ENCODE data around the gene HUNK. TPM values are rescaled to one million over a fixed set of nuclear protein-coding genes. Genes with fewer than 3 reads are reported as not detected.
A peak's percentile ranks its signal among the peaks of the same experiment; 100 is the strongest.
"Not testable (repeated sequence)": the region's sequence is repeated elsewhere in the genome, so short reads cannot be mapped to it uniquely, and the experiment has no call there.

The HUNK gene
- total RNA-seq, 1 experiment from 2014 or later, result not detected

DNA sequence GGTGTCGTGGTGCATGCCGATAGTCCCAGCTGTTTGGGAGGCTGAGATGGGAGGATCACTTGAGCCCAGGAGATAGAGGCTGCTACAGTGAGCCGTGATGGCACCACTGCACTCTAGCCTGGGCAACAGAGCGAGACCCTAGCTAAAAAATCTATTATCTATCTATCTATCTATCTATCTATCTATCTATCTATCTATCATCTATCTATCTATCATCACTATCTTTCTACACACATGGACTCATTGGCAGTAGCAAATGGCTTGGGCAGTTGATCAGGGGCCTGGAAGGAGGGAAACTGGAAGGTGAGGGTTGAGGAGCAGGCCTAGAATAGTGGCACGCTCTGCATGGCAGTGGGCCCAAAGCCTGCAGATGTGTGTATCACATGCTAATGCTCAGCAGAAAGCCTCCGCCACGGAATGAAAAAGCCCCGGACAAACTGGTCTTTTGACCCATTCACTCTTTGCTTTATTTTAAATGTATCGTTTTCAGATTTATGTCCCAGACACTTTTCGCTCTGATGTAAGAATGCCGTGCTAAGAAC lies 7.3 kb upstream of the HUNK start:
- Mint-ChIP-seq H3K27ac (ENCODE audit: low read depth, unreplicated experiment) (no peak overlapping the region), H3K4me3 (ENCODE audit: unreplicated experiment) (no peak overlapping the region), H3K27me3 (ENCODE audit: insufficient read depth, unreplicated experiment) (peaks cover 18% of the 10 kb centered on the region), H3K4me1 (ENCODE audit: insufficient read depth, unreplicated experiment) (no peaks in the 10 kb centered on the region), H3K36me3 (ENCODE audit: insufficient read depth, unreplicated experiment) (peaks cover 5% of the 10 kb centered on the region), H3K9me3 (ENCODE audit: unreplicated experiment) (no peaks in the 10 kb centered on the region)
- POLR2A ChIA-PET, result interaction anchor here (1.4 kb wide), 1 partner anchor 69 kb away, joined by 5 read pairs; no protein-coding TSS in a partner anchor
- intact Hi-C loops (cut with micrococcal nuclease), result no loop called here
- no peak for DNase-seq (ENCODE audit: unreplicated experiment)
- TF ChIP-seq, protein P1, sequence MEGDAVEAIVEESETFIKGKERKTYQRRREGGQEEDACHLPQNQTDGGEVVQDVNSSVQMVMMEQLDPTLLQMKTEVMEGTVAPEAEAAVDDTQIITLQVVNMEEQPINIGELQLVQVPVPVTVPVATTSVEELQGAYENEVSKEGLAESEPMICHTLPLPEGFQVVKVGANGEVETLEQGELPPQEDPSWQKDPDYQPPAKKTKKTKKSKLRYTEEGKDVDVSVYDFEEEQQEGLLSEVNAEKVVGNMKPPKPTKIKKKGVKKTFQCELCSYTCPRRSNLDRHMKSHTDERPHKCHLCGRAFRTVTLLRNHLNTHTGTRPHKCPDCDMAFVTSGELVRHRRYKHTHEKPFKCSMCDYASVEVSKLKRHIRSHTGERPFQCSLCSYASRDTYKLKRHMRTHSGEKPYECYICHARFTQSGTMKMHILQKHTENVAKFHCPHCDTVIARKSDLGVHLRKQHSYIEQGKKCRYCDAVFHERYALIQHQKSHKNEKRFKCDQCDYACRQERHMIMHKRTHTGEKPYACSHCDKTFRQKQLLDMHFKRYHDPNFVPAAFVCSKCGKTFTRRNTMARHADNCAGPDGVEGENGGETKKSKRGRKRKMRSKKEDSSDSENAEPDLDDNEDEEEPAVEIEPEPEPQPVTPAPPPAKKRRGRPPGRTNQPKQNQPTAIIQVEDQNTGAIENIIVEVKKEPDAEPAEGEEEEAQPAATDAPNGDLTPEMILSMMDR (IDR thresholded peaks at IDR 0.05; ENCODE audit: unreplicated experiment), result no peak
- CTCF ChIA-PET, result interaction anchor here (0.6 to 5.3 kb wide), 27 partner anchors 9 to 743 kb away, joined by 3 to 84 read pairs (median 4); no protein-coding TSS in a partner anchor
- BruUV-seq (replicated peaks), result no TSS peak

DNA sequence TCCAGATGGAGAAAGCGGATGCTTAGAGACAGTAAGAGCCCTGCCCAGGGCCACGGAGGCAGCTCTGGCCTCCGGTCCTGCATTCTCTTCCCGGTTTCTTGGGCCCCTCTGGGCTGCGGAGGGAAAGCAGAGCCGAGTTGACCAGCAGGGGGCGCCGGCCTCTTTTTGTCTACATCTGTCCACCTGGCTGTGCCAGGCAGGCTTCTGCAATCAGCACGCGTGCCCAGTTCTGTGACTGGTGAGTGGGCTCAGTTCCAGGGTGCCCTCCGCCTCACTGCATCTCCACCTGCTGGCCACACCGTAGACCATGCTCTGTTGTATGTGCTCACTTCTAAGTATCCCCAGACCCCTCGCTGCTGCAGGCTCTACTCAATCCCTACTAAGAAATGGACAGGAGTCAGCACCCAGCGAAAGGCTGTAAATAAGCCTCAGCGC lies 6.7 kb upstream of the HUNK start:
- DNase-seq (ENCODE audit: unreplicated experiment), result peak; percentile 81
- no peak overlapping the region for H3K27ac Mint-ChIP-seq (ENCODE audit: low read depth, unreplicated experiment)
- ChIA-PET POLR2A (no interaction called here), CTCF (interaction anchor here (0.6 to 5.3 kb wide), 32 partner anchors 10 to 743 kb away, joined by 3 to 84 read pairs (median 4); no protein-coding TSS in a partner anchor)
- intact Hi-C loops (cut with micrococcal nuclease), result loop anchor here (1.0 kb wide), 2 partner anchors 80 to 392 kb away; no protein-coding TSS in a partner anchor
- peaks cover 16% of the 10 kb centered on the region for H3K27me3 Mint-ChIP-seq (ENCODE audit: insufficient read depth, unreplicated experiment)
- BruUV-seq (replicated peaks), result no TSS peak
- no peaks in the 10 kb centered on the region for H3K4me1 Mint-ChIP-seq (ENCODE audit: insufficient read depth, unreplicated experiment)
- H3K4me3 Mint-ChIP-seq (ENCODE audit: unreplicated experiment), result no peak overlapping the region
- TF ChIP-seq, protein P1 (IDR thresholded peaks at IDR 0.05; ENCODE audit: unreplicated experiment), result peak; percentile 81
- peaks cover 5% of the 10 kb centered on the region for H3K36me3 Mint-ChIP-seq (ENCODE audit: insufficient read depth, unreplicated experiment)
- H3K9me3 Mint-ChIP-seq (ENCODE audit: unreplicated experiment), result no peaks in the 10 kb centered on the region

DNA sequence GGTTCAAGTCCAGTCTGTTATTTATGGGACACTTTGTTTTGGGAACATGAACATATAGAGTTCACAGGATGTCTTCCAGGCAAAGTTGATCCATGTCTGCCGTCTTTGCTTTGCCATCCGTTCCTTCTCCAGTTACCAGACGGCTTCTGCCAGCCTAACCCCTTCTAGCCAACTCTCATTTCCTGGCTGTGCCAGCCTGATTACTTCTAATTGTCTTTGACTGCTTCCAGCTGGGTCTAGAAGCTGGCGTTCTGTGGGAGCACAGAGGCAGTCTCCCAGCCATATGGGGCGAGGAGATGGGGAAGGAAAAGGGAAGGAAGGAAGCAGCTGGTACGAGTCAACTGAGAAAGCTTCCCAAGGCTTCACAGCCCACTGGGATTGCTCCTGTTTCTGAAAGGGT lies 3.1 kb upstream of the HUNK start:
- H3K4me1 Mint-ChIP-seq (ENCODE audit: insufficient read depth, unreplicated experiment), result no peaks in the 10 kb centered on the region
- POLR2A ChIA-PET, result interaction anchor here (1.3 kb wide), 1 partner anchor 387 kb away, joined by 3 read pairs; no protein-coding TSS in a partner anchor
- TF ChIP-seq, protein P1 (IDR thresholded peaks at IDR 0.05; ENCODE audit: unreplicated experiment), result no peak

DNA sequence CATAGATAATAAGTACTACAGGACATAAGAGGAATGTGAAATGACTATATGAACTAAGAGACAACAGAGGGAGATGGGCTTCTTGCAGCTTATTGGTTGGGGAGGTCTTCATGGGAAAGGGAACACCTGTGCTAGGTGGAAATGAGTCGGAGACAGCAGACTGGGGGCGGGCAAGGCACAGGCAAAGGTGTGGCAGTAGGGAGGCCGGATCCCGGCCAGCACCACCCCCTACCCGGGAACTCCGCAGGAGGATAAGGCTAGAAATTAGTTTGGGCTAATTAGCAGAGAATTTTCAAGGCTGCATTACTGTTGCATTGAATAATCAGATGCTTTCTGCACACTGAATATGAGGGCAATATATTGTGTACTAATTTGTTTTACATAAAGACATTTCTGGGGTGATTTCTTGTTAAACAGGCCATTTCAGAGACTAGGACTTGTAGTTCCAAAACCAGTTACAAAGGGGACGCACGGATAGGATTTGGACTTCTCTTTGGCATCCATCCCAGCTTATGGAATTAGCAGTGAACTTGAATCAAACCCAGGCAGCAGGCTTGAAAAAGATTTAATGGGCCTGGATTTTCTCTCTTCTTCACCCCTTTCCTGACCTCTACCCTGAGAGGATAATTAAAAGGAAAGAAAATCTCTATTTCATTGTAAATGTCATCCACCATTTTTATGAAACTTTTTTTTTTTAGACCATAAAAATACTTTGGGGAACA lies 2.2 kb upstream of the HUNK start:
- H3K27me3 Mint-ChIP-seq (ENCODE audit: insufficient read depth, unreplicated experiment), result peaks cover 46% of the 10 kb centered on the region
- ChIA-PET POLR2A (interaction anchor here (1.3 kb wide), 1 partner anchor 386 kb away, joined by 3 read pairs; no protein-coding TSS in a partner anchor), CTCF (interaction anchor here (0.7 to 2.1 kb wide), 4 partner anchors 32 to 388 kb away, joined by 3 to 11 read pairs (median 4); no protein-coding TSS in a partner anchor)
- no peak overlapping the region for H3K27ac Mint-ChIP-seq (ENCODE audit: low read depth, unreplicated experiment)
- H3K4me3 Mint-ChIP-seq (ENCODE audit: unreplicated experiment), result no peak overlapping the region
- H3K36me3 Mint-ChIP-seq (ENCODE audit: insufficient read depth, unreplicated experiment), result peaks cover 5% of the 10 kb centered on the region
- TF ChIP-seq, protein P1 (IDR thresholded peaks at IDR 0.05; ENCODE audit: unreplicated experiment), result no peak
- H3K9me3 Mint-ChIP-seq (ENCODE audit: unreplicated experiment), result no peaks in the 10 kb centered on the region
- DNase-seq (ENCODE audit: unreplicated experiment), result no peak
- intact Hi-C loops (cut with micrococcal nuclease), result no loop called here
- BruUV-seq (replicated peaks), result no TSS peak
- H3K4me1 Mint-ChIP-seq (ENCODE audit: insufficient read depth, unreplicated experiment), result no peaks in the 10 kb centered on the region

More for the DNA sequence above, 3.1 kb upstream of the HUNK start:
- Mint-ChIP-seq H3K4me3 (ENCODE audit: unreplicated experiment) (no peak overlapping the region), H3K9me3 (ENCODE audit: unreplicated experiment) (no peaks in the 10 kb centered on the region), H3K27me3 (ENCODE audit: insufficient read depth, unreplicated experiment) (peaks cover 37% of the 10 kb centered on the region), H3K27ac (ENCODE audit: low read depth, unreplicated experiment) (no peak overlapping the region), H3K36me3 (ENCODE audit: insufficient read depth, unreplicated experiment) (peaks cover 5% of the 10 kb centered on the region)
- intact Hi-C loops (cut with micrococcal nuclease), result no loop called here
- BruUV-seq (replicated peaks), result no TSS peak
- DNase-seq (ENCODE audit: unreplicated experiment), result no peak
- CTCF ChIA-PET, result interaction anchor here (0.6 to 1.1 kb wide), 3 partner anchors 134 to 406 kb away, joined by 3 to 4 read pairs (median 3); no protein-coding TSS in a partner anchor

DNA sequence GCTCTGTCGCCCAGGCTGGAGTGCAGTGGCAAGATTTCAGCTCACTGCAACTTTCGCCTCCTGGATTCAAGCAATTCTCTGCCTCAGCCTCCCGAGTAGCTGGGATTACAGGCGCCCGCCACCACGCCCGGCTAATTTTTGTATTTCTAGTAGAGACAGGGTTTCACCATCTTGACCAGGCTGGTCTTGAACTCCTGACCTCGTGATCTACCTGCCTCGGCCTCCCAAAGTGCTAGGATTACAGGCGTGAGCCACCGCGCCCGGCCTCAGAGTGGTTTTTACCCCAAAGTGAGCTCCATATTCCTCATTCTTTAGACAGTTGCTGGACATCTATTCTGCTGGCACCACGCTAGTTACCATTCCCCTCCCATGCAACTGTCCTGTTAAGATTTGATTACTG lies 1.4 kb upstream of the HUNK start:
- H3K27me3 Mint-ChIP-seq (ENCODE audit: insufficient read depth, unreplicated experiment), result peaks cover 54% of the 10 kb centered on the region
- H3K9me3 Mint-ChIP-seq (ENCODE audit: unreplicated experiment); BruUV-seq (replicated peaks); H3K4me1 Mint-ChIP-seq (ENCODE audit: insufficient read depth, unreplicated experiment); H3K4me3 Mint-ChIP-seq (ENCODE audit: unreplicated experiment); DNase-seq (ENCODE audit: unreplicated experiment); H3K27ac Mint-ChIP-seq (ENCODE audit: low read depth, unreplicated experiment); intact Hi-C loops (cut with micrococcal nuclease); POLR2A ChIA-PET; H3K36me3 Mint-ChIP-seq (ENCODE audit: insufficient read depth, unreplicated experiment): not testable (repeated sequence)
- CTCF ChIA-PET, result interaction anchor here (0.6 to 2.1 kb wide), 3 partner anchors 33 to 396 kb away, joined by 3 to 11 read pairs (median 3); no protein-coding TSS in a partner anchor
